SHP77 treated with DMSO at 0.1 percent for 48 hours (cell line): Measurements from ENCODE around the gene RAD52.
"Not testable (repeated sequence)": the region's sequence is repeated elsewhere in the genome, so short reads cannot be mapped to it uniquely, and the experiment has no call there.

Experiments
- DNase-seq: peaks from one replicate; lab custom pipeline; 2025; lab: John Stamatoyannopoulos, UW

Gene RAD52

DNA sequence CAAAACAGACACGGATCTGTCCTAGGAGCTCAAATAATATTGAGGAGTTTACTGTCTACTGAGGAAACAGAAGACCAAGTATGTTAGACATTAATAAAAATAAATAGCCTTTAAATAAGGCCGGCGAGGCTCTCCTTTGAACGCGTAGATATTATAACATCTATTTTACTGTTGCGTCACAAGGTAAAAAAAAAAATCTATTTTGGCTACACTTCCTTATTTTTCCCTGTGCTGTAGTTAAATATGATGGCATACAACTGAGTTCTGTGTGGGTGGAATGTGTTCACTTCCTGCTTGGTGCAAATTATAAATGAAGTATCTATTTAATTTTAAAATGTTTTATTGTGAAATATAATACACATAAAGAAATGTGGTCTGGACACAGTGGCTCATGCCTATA is 17.2 kb upstream of the RAD52 start:
- DNase-seq, result no peak

- DNase-seq, result no peak
Observed at GRCh38 chr12:958588-959123, 9.2 kb upstream of the RAD52 start.

DNA sequence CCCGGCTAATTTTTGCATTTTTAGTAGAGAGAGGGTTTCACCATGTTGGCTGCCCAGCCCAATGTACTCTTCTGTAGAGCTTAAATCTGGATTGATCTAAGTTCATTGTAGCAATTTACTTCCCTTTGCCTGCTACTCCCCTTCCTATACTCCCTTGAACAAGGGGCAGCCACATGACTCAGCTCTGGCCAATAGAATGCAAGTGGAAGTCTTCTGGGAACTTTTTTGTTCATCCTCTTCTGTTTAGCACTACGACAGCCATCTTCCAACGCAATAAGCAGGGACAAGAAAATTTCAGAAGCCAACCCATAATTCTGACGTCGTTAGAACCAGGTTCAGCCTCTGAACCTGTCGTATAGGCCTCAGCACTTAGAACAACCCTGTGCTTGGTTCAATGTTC is 6.4 kb upstream of the RAD52 start:
- no peak for DNase-seq

DNA sequence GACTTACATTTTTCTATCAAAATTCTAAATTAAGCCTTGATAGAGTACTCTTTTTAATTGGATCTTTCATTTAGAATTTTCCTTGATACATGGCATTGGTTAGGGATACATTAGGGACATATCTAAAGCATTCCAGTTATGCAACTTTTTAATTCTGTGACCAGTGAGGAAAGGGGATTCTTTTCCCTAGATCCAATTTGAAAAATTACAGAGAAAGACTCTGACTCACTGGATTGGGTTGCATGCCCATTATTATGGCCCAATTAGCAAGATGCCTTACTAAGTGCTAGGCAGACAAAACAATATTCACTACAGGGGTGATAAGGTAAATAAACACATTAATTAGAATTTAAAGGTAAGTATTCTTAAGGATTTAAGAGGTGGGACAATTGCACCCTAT is 5.2 kb upstream of the RAD52 start:
- DNase-seq, result no peak

DNA sequence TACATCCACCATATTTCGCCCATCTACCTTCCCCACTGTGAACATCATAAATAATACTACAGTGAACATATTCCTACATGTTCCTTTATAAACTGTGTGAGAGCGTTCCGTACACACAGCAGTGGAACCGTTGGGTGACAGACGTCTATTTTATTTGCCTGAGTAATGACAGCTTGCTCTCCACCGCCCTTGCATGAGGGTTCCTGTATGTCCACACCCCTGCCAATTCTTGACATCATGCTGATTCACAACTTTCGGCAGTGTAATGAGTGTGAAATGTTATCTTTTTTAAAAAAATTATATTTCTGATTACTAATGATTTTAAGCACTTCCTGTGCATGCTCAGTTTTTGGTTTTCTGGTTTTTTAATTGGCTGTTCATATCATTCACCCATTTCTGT is 4.3 kb upstream of the RAD52 start:
- DNase-seq, result no peak

DNA sequence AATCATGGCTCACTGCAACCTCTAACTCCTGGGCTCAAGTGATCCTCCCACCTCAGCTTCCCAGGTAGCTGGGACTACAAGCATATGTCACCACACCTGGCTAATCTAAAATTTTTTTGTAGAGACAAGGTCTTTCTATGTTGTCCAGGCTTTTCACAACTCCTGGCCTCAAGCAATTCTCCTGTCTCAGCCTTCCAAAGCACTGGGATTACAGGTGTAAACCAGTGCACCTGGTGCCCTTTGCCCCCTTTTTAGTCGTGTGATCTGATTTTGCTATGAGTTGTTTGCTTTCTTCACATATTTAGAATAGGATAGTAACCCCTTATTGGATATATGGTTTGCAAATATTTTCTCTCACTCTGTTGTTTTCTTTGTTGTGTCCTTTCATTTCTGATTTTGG is 1.7 kb upstream of the RAD52 start:
- DNase-seq, result no peak

- no peak for DNase-seq
Observed at GRCh38 chr12:948238-948637, 1.3 kb downstream of the RAD52 start.

- no peak for DNase-seq
Observed at GRCh38 chr12:946631-947030, 2.9 kb downstream of the RAD52 start.

DNA sequence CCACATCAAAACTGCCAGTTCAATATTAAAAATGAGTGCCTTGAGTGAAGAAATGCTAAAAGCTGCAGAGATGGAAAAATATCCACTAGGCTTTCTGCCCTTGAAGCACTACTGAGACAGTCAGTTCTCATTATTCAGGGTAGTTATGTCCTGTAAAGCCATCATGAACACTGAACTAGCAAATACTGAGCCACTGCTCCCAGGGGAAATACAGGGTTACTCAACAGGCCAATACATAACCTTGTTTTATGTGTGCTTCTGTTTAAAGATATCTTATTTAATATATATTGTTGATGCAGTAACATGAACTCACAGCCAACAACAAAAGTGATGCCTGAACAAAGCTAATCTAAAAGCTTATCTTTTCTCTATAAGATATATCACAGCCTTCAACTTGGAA is 3.3 kb downstream of the RAD52 start:
- DNase-seq, result no peak

DNA sequence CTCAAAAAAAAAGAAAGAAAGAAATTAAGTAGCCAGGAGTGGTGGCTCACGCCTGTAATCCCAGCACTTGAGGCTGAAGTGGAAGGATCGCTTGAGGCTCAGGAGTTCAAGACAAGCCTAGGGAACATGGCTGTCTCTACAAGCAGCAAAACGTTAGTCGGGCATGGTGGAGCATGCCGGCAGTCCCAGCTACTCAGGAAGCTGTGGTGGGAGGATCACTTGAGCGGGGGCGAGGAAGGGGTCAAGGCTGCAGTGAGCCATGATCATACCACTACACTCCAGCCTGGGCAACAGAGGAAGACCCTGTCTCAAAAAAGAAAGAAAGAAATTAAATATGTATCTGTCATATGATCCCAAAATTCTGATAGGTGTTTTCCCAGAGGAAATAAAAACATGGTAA is 5.3 kb downstream of the RAD52 start:
- no peak for DNase-seq

- no peak for DNase-seq
Observed at GRCh38 chr12:943051-943450, 6.4 kb downstream of the RAD52 start.

DNA sequence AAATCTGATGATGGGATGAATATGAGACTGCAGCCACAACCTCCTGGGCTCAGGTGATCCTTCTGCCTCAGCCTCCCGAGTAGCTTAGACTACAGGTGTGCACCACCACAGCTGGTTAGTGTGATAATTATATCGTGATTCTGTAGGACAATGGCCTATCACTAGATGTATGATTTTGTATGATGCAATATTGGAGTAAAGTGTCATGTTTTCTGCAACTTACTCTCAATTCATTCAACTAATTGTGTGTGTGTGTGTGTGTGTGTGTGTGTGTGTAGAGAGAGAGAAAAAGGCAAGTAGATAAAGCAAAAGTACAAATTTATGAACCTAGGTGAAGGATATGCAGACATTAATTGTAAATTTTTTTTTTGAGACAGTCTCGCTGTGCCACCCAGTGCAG is 10.7 kb downstream of the RAD52 start:
- DNase-seq, result no peak

GRCh38 chr12:936377-937345 is 12.8 kb downstream of the RAD52 start:
- DNase-seq, result no peak

- DNase-seq, result not testable (repeated sequence)
Observed at GRCh38 chr12:935891-936290, 13.6 kb downstream of the RAD52 start.

DNA sequence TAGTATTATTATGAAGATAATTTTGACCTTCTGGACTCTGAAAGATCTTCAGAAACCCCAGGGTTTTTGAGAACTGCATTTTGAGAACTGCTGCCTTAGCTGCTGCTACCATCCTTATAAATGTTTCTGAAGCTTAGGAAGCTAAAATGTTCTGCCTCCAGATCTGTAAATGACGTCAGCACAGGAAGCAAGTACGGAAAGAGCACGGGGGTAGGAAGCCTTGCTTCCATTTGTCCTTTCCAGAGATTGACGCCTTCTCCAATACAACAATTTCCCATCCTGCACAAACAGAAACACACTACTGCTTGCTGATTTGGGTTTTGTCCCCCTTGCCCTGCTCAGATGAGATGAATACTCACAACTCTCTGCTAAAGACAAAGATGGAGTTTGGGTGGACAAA is 17.9 kb downstream of the RAD52 start:
- no peak for DNase-seq

DNA sequence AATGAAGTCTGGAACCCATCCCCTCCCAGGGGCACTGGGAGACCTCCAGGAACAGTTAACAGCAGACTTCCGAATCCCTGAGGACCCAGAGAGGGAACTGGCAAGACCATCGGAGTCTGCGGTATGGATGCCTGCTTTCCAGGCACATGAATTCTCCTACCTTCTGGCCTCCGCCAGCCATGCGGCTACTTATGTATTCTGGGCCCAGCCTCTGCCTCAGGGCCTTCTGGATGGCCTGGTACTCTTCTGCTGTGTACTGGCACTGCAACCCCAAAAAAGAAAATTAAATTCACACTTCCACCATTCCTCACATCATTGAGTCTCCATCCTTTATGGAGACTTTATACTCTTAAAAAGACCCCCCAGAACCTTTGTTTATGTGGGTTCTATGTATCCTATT is 18.4 kb downstream of the RAD52 start:
- DNase-seq, result no peak

DNA sequence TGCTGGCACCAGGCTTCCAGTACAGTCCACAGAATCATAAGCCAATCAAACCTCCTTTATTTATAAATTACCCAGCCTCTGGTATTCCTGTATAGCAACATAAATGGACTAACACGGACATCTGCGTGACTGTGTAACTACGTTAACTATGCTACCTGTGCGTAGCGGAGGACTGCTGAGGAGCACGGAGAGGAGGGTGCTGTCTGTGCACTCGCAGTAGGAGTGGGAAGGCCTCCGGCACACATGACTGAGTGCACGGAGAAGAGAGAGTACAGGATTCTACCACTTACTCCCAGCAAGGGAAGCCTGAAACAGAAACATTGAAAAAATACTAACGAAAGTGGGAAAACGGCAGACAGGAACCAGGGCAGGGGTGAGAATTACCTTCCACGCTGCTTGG is 22.9 kb downstream of the RAD52 start:
- no peak for DNase-seq

DNA sequence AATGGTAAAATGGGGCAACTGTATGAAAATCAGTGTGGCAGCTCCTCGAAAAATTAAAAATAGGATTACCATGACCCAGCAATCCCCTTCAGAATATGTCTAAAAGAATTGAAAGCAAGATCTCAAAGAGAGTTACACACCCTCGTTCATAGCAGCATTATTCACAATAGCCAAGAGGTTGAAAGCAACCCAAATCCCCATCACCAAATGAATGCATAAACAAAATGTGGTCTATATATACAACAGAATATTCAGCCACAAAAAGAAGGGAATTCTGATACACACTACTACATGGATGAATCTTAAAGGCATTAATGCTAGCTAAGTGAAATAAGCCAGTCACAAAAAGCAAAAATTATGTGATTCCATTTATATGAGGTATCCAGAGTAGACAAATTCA is 27.2 kb downstream of the RAD52 start:
- no peak for DNase-seq

DNA sequence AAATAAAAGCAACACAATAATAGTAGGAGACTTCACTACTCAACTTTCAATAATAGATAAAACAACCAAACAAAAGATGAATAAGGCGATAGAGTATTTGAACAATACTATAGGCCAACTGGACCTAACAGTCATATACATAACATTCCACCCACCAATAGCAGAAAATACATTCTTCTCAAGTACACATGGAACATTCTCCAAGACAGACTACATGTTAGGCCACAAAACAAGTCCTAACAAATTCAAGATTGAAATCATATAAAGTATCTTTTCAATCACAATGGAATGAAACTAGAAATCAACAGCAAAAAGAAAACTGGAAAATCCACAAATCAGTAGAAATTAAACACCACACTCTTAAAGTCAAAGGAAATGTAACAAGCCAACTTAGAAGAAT is 28.8 kb downstream of the RAD52 start:
- no peak for DNase-seq

DNA sequence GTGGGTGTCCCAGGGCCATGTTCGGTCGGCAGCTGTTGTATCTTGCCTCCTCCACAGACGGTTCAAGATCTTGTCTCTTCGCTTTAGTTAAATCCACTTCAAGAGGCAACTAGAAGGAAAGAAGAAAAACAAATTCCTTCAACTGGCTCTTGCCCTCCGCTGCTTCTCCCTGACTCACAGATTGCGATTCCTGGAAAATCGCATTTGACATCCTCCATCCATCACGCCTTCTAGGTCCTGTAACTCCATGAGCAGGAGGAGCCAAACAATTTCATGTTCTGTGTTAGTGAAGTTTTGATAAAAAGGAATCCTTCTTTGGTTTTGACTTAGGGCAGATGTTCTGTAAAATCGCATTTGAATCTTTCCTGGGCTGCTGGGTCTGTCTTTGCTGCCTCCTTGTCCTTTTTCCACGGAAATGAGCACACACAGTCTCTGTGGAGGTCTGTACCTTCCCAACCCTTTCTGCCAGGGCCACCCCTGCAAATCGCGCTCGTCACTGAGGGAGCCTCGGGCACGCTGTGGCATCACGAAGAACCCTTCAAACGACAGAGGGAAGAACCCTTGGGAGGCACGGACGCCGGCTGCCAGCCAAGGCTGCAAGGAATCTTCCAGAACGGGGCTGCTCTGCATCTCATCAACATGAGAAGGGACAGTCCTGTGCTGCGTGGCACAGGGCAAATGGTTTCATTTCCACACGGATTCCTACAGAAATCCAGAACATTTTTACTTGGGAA is 32.6 kb downstream of the RAD52 start:
- DNase-seq, result no peak

GRCh38 chr12:916240-916639 is 33.3 kb downstream of the RAD52 start:
- DNase-seq, result no peak

DNA sequence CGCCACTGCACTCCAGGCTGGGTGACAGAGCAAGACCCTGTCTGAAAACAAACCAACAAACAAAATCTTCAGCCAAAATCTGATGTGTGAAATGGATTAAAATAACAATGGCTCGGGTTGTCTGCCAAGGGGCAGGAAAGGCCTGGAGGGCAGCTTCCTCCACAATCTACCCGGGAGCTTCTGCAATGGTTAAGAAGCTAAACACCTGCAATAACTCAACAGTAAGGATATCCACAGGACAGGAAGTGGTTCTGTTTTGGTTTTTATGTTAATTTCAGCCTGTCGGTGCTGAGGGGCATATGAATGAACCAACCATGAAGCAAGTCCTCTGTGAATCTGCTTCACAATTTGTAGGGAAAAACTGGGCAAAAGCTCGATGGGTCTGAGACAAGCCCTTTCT is 34.4 kb downstream of the RAD52 start:
- DNase-seq, result no peak
